Right ventricle myocardium inferior (tissue), 1 donor: ENCODE results near the gene SPATA9. TPM values are rescaled to one million over a fixed set of nuclear protein-coding genes. Genes with fewer than 3 reads are reported as not detected.
A peak's percentile ranks its signal among the peaks of the same experiment; 100 is the strongest.
"Not testable (repeated sequence)": the region's sequence is repeated elsewhere in the genome, so short reads cannot be mapped to it uniquely, and the experiment has no call there.

Experiments
- ATAC-seq: fragments of 200-7000 bp; cut with Tn5 transposase; one replicate; pipeline ENCODE4 v1.9.1; 2020; ENCODE audit warnings: mild to moderate bottlenecking, moderate library complexity
- DNase-seq: peaks from one replicate; pipeline ENCODE4 v3.0.0; 2021; ENCODE audit errors: missing footprints
- intact Hi-C: fragments of 100-400 bp; cut with DNase I; formaldehyde crosslinking; loops from one replicate; pipeline ENCODE4 v1.11.0; 2022
- total RNA-seq: library from RNA; stranded (reverse); fragmentation: NEBNext Ultra II Directional; extraction: Animal tissue kit (Norgen Biotek cat#: 25700); gene quantifications from one replicate; pipeline ENCODE4 v1.2.1, GENCODE V29; 2021
- donor health status: DM: no; HTN: yes; CAD: no; lungs with severe emphysema.

Gene SPATA9
- total RNA-seq, 1 donor from 2014 or later, result not detected

GRCh38 chr5:95720094-95720786 is 37.4 kb upstream of the SPATA9 start:
- DNase-seq, result no peak
- intact Hi-C loops, result no loop called here
- peak; percentile 73 for ATAC-seq

GRCh38 chr5:95718738-95719137 is 35.9 kb upstream of the SPATA9 start:
- ATAC-seq (no peak), DNase-seq (no peak)
- intact Hi-C loops, result no loop called here

- no peak for ATAC-seq
- no peak for DNase-seq
- intact Hi-C loops, result no loop called here
Observed at GRCh38 chr5:95718203-95718602, 35.4 kb upstream of the SPATA9 start.

GRCh38 chr5:95717439-95717838 is 34.6 kb upstream of the SPATA9 start:
- DNase-seq, result no peak
- ATAC-seq, result no peak
- intact Hi-C loops, result no loop called here

DNA sequence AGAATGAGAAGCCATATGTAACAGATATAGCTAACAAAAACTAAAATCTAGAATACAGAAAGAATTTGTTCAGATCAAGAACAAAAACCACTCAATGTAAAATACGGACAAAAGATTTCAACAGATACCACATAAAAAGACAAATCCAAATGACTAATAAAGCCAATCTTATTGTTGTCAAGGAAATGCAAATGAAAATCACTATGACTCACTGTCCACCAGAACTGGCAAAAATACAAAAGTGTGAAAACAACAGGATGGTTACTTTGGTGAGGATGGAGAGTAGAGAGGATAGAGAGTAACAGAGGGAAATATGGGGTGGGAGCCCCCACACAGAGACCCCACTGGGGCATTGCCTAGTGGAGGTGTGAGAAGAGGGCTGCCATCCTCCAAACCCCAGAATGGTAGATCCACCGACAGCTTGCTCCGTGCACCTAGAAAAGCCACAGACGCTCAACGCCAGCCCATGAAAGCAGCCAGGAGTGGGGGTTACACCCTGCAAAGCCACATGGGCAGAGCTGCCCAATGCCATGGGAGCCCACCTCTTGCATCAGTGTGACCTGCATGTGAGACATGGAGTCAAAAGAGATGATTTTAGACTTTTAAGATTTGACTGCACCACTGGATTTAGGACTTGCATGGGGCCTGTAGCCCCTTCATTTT is 33.1 kb upstream of the SPATA9 start:
- intact Hi-C loops, result no loop called here
- ATAC-seq (no peak), DNase-seq (no peak)

DNA sequence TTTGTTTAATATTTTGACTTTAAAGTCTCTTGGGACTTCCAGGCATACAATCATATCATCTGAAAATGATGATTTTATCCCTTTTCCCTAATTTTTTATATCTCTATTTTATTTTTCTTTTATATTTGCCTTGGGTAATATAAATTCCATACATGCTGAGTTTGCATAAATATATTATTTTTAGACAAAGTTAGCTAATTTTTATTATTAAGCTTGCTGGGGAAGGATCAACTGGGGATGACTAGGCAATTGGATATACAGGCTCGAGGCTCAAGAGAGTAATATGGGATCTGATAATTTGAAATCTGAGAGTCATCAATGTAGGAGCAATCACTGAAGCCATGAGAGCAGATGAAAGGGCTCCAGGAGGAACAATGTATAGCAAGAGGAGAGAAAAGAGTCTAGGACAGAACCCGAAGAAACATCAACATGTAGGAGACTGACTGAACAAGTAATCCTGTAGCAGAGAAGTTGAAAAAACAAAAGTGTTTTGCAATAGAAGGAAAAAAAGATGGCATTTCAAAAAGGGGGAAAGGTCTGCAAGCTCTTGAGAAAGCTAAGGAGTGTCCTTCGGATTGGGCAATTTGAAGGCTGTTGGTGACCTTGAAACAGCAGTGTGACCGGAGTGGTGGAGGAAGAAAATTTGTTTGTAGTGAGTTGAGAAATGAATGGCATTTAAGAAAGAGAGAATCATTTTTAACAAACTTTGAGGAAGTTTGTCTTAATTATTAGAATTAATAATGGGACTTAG is 31.3 kb upstream of the SPATA9 start:
- ATAC-seq (no peak), DNase-seq (no peak)
- intact Hi-C loops, result no loop called here

GRCh38 chr5:95713246-95713645 is 30.5 kb upstream of the SPATA9 start:
- intact Hi-C loops, ATAC-seq, DNase-seq: not testable (repeated sequence)

GRCh38 chr5:95712347-95712958 is 29.7 kb upstream of the SPATA9 start:
- no peak for DNase-seq
- intact Hi-C loops, result no loop called here
- ATAC-seq, result peak; percentile 46

DNA sequence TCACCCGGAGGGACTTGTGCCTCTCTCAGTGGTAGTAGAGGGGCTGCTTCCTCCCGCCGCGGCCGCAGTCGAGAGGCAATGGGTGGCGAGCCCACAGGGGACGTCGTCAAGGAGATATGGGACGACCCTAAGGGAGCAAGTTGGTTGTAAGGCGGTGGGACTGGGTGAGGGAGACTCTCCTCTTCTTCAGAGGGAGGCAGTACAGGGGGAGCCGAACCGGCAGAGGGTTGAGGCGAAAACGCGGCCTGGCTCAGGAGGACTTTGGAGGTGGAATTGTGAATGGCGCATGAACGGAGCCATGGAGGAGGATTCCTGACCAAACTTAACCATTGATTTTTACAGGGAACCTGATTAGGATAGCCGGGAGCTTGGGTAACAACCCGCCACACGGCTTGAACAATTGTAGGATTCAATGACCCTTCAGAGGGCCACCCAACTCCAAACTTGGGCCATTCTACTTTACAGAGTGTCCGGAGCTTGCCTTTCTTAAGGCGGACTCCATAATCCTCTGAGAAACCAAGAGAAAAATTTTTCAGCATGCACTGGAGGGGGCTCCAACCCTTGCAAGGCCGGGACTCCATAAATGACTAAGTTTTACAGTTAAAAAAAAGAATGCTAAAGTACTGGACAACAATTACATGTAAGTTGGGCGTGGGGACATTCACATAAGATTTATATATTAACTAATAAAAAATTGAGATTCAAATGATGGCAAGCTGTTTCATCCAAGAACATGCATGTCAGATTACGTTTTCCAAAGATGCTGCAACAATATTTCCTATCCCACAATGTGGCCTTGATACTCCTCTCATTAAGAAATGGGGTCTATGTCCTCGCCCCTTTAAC is 28.9 kb upstream of the SPATA9 start:
- DNase-seq, result no peak
- intact Hi-C loops, result no loop called here

GRCh38 chr5:95710651-95711500 is 28.1 kb upstream of the SPATA9 start:
- ATAC-seq, result not testable (repeated sequence)

More for the DNA sequence above, 28.9 kb upstream of the SPATA9 start:
- ATAC-seq, result no peak

DNA sequence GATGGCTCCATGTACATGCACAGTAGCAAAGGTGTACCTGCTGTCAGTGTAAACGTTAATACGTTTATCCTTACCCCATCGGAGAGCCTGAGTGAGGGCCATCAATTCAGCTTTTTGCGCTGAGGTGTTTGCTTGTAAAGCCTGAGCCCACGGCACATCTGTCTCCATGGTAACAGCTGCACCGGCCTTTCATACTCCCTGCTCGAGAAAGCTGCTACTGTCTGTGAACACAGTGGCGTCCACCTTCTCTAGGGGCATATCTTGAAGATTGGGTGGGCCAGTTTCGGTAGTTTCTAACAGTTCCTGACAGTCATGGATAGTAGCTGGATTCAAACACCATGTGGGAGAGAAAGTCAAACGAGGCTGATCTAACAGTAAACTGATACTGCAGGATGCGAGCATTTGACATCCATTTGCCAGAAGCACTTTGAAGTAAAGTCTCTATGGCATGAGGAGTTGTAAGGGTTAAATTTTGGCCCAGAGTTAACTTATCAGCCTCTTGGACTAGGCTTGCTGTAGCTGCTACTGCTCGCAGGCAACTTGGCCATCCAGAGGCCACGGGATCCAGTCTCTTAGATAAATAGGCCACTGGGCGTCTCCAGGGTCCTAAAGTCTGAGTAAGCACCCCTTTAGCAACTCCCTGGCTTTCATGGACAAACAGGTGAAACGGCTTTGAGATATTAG is 27.3 kb upstream of the SPATA9 start:
- DNase-seq (peak; percentile 79), ATAC-seq (no peak)
- intact Hi-C loops, result no loop called here

More at GRCh38 chr5:95710651-95711500, 28.1 kb upstream of the SPATA9 start:
- intact Hi-C loops, DNase-seq: not testable (repeated sequence)

GRCh38 chr5:95708876-95709275 is 26.1 kb upstream of the SPATA9 start:
- DNase-seq (no peak), ATAC-seq (no peak)
- intact Hi-C loops, result no loop called here

GRCh38 chr5:95707534-95708188 is 24.9 kb upstream of the SPATA9 start:
- ATAC-seq, DNase-seq, intact Hi-C loops: not testable (repeated sequence)

GRCh38 chr5:95707055-95707454 is 24.3 kb upstream of the SPATA9 start:
- DNase-seq (no peak), ATAC-seq (no peak)
- intact Hi-C loops, result no loop called here

DNA sequence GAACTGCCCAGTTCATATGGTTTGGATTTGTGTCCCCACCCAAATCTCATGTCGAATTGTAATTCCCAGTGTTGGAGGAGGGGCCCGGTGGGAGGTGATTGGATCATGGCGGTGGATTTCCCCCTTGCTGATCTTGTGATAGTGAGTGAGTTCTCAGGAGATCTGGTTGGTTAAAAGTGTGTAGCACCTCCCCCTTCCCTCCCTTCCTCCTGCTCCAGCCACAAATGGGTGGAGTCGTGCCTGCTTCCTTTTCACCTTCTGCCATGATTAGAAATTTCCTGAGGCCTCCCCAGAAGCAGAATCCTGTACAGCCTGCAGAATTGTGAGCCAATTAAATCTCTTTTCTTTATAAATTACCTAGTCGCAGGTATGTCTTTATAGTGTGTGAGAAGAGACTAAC is 23.4 kb upstream of the SPATA9 start:
- ATAC-seq, DNase-seq, intact Hi-C loops: not testable (repeated sequence)

- intact Hi-C loops, result no loop called here
- ATAC-seq (no peak), DNase-seq (no peak)
Observed at GRCh38 chr5:95704150-95704549, 21.4 kb upstream of the SPATA9 start.

GRCh38 chr5:95701074-95701473 is 18.3 kb upstream of the SPATA9 start:
- no peak for DNase-seq
- ATAC-seq, result no peak
- intact Hi-C loops, result no loop called here
